HK-2 (cell line): ENCODE results near the gene ABCB10.
"Not testable (repeated sequence)": the region's sequence is repeated elsewhere in the genome, so short reads cannot be mapped to it uniquely, and the experiment has no call there.

Experiments
- DNase-seq: peaks from one replicate; pipeline ENCODE4 v3.0.0-alpha.2; 2018; ENCODE audit not compliant: unreplicated experiment

The ABCB10 gene

GRCh38 chr1:229536982-229537381 lies 21.5 kb downstream of the ABCB10 start:
- no peak for DNase-seq

DNA sequence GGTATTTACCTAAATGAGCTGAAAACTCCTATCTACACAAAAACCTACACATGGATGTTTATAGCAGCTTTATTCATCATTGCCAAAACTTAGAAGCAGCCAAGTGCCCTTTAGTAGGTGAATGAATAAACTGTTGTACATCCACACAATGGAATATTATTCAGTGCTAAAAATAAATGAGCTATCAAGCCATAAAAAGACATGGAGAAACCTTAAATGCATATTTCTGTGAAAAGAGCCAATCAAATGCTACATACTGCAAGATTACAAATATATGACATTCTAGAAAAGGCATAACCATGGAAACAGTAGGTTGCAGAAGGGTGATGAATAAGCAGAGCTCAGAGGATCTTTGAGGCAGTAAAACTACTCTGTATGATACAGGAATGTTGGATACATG lies 23.3 kb downstream of the ABCB10 start:
- DNase-seq: no peak

- no peak for DNase-seq
Observed at GRCh38 chr1:229531326-229531725, 27.2 kb downstream of the ABCB10 start.

DNA sequence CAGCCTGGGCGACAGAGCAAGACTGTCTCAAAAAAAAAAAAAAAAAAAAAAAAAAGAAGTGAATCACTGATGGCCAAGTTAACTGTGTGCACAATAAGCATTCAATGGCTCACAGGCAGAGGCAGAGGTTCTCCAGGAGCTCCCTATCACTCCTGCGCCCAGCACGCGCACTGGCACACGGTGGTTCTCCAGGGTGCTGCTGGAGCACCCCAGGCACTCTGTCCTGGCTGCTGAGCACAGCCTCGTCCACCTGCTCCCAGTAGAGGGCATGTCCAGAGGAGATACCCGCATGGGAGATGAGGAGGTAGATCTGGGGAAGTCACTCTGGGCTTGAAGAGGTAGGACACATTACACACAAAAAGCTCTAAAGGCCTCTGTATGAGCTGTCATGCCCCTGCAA lies 28.9 kb downstream of the ABCB10 start:
- no peak for DNase-seq

GRCh38 chr1:229526695-229527094 lies 31.8 kb downstream of the ABCB10 start:
- DNase-seq: no peak

DNA sequence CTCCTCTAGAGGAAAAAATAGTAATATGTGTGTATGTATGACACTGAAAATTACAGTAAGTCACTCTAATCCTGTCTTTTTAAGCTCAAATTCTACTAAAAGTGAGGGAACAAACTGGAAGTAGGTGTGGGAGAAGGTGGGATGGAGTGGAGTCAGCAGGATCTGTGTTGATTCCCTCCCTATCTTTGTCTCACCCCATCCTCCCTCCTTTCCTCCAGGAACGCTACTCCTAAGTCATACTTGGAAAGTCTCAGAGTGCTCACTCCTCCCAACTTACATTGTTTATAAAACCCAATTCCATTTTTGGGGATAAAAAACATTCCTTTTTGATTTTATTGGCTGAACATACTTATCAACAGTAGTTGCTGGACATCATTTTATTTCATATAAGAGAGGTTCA lies 35.5 kb downstream of the ABCB10 start:
- DNase-seq: no peak

DNA sequence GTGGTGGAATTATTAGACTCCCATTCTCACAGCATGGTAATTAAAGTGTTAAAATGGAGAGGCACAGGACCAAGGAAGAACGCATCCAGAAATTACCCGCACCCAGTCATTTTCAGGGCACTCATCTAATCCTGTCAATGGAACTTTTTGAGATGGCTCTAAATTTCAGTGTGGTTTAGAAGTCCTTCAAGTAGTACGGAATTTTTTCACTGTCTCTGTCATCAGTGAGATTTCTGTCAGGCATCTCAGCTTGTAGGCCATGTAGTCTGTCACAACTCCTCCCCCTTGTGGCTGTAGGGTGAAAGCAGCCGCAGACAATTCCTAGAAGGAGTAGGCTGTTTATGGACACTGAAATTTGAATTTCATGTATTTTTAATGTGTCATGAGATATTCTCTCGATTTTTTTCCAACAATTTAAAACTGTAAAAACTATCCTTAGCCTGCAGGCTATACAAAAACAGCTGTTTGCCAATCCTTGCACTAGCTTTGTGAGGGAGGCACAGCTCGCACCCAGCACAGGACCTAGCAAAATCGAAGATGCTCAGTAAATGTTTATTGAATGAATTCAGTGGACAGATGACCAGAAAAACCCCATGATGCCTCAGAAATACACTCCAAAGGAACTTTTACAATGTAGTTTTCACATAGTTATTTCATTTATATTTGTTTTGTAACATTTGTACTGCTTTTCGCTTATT lies 43.8 kb downstream of the ABCB10 start:
- DNase-seq: peak; percentile 53

DNA sequence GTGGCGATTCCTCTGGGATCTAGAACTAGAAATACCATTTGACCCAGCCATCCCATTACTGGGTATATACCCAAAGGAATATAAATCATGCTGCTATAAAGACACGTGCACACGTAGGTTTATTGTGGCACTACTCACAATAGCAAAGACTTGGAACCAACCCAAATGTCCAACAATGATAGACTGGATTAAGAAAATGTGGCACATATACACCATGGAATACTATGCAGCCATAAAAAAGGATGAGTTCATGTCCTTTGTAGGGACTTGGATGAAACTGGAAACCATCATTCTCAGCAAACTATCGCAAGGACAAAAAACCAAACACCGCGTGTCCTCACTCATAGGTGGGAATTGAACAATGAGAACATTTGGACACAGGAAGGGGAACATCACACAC lies 46.9 kb downstream of the ABCB10 start:
- DNase-seq: not testable (repeated sequence)

DNA sequence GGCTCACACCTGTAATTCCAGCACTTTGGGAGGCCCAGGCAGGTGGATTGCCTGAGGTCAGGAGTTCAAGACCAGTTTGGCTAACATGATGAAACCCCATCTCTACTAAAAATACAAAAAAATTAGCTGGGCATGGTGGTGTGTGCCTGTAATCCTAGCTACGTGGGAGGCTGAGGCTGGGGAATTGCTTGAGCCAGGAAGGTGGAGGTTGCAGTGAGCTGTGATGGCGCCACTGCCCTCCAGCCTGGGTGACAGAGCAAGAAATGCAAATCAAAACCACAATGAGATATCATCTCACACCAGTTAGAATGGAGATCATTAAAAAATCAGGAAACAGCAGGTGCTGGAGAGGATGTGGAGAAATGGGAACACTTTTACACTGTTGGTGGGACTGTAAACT lies 47.3 kb downstream of the ABCB10 start:
- DNase-seq: not testable (repeated sequence)

DNA sequence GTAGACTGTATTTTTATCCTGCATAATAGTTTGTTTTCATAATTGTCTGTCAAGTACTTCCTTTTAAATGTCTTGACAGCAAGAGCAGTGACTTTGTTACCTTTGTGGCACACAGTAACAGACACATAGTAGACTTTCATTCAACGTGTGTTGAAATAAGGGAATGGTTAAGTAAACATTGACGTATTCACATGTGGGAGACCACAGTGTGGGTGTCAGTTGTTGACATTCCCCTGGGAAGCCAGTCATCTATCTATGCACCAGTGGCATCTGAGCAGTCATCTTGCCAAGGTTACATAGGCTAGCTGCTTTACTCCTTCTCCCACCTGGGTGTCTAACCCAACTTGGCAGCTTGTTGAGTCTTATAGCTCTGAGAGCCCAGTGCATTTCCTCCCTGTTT lies 48.9 kb downstream of the ABCB10 start:
- peak; percentile 14 for DNase-seq

DNA sequence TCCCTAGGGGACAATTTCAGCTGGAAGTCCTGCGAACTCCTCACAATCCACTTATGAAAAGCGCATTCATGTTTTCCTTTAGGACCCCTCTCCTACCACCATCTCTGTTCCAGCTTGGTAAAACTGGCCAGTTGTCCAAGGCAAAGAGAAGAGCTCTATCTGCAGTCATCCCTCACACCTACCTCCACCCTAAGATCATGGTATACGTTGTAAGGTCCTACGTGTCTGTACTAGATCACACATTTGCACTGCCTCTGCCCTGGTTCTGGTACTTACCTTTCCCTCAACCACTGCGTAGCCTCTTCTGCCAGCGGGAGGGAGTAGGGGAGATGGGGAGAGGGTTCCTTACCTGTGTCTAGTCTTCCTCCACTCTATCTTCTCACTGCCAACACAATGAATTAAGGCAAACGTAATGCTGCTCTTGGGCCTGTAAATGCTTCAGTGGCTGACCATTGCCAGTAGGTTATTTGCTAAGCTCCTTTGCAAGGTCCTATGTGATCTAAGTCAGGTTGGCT lies 49.6 kb downstream of the ABCB10 start:
- no peak for DNase-seq

DNA sequence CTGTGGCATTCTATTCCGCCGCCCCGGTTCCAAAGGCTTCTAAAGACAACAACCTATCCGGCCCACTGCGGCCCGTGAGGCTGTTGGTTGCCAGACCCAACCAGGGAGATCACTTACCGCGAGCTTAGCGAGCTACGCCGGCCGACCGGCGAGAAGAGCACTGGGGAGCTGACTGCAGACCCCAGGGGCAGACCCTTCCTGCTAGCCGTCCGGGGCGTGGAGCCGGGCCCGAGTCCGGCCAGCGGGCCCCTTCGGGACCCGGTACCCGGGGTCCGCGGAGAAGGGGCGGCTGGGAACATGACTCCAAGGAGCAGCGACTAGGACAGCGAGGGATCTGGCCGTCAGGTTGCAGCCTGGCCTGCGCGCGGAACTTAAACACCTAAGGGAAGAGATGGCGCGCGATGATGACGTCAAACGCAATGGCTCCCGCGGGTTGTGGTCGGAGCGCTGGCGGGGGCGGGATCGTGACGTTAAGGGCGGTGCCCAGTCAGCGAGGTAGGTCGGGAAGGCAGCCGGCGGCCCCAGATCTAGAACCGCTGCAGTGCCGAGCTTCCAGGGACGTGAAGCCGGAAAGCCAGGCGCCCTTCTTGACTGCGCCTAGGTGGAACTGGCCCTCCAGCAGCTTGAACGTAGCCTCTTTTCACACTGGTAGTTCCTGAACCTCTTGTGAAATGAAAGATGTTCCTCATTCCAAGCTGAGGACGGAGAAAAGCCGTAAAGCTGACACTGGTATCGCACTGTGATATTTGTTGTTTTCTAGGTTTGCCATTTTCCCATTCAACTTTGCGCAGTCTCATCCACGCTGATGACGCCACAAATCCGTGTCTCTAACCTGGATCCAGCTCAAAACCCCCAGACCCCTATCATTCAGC lies 50.3 kb downstream of the ABCB10 start, which contains the start of gene NUP133:
TSS of gene NUP133 (minus strand) at position 391 of the 872 bp plus-strand sequence. CDS start at position 299, 92 bp downstream.
- peak; percentile 99 for DNase-seq

DNA sequence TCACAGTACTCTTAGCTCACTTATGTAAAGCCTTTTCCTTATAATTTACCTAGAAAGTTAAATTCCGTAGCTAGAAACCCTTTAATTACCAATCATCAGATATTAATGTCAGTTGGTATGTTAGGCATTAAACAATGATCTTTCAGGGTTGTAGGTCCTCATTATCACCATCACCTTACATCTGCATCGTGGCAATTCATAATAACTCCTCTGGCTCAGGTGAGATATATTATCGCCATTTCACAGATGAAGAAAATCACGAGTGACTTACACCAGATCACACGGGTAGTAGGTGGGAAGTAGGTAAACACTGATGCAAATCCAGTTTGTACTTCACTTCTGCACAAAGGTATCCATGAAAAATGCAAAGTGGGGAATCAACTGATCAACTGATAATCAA lies 51.0 kb downstream of the ABCB10 start:
- DNase-seq: no peak

- DNase-seq: no peak
Observed at GRCh38 chr1:229506633-229507032, 51.9 kb downstream of the ABCB10 start.

DNA sequence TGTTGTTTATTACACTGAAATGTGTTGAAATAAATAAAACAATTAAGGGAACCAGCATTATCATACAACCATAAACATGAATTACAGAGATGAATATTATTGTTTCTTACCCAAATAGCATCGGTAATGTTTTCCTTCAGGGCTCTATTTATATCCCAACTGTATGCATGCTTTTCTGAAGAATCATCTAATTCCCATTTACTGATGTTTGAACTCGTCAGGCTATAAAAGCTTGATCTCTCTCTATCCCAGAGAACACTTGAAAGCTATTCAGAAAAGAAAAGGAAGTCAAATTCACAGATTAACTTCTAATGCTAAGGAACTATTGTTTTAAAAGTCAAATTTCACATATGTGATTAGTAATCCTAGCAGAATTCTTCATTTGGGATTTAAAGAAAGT lies 62.7 kb downstream of the ABCB10 start:
- no peak for DNase-seq

DNA sequence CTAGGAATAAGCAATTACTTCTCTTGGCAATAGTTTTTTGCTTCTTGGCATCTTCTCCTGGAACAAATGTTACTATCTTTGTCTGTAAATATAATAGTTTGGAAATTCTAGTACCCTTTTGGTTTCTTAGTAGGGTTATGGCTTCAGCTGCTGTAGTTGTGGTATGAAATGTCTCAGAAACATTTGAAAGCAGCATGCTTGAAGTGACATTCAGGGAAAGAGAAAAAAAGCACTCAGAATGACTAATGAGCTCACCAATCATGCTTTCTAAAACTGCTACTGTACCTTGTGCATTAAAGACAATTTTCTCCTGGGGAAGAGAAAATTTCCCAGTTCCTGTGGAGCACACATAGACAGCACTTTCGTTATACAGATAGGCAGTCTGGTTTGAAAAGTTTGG lies 71.3 kb downstream of the ABCB10 start:
- no peak for DNase-seq

- DNase-seq: no peak
Observed at GRCh38 chr1:229485318-229485717, 73.2 kb downstream of the ABCB10 start.

- DNase-seq: no peak
Observed at GRCh38 chr1:229482511-229482910, 76.0 kb downstream of the ABCB10 start.

DNA sequence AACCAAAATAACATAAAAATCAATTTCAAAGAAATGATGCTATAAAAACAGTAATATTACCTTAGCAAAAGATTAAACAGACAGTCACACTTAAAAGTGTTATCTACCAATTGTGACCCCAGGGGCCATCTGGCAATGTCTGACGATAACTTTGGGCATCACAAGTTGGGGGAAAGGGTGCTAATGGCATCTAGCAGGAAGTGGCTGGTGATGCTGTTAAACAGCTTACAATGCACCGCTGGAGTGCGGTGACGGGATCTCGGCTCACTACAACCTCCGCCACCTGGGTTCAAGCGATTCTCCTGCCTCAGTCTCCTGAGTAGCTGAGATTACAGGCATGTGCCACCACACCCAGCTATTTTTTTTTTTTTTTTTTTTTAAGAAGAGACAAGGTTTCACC lies 78.0 kb downstream of the ABCB10 start:
- no peak for DNase-seq

GRCh38 chr1:229479660-229480399 lies 78.7 kb downstream of the ABCB10 start:
- no peak for DNase-seq

DNA sequence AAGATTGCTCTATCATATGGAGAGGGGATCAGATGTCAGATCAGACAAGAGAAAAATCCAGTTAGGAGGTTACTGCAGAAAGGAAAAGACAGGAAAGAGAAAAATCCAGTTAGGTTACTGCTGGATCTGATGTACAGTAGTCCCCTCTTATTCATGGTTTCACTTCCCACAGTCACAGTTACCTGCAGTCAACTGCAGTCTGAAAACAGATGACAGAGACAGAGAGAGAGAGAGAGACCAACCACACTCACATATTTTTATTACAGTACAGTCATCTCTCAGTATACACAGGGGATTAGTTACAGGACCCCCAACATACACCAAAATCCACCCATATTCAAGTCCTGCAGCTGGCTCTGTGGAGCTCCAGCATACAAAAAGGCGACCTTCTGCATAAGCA lies 79.7 kb downstream of the ABCB10 start:
- DNase-seq: no peak

GRCh38 chr1:229475859-229476258 lies 82.6 kb downstream of the ABCB10 start:
- not testable (repeated sequence) for DNase-seq
